ENCODE results near the gene THOC1. TPM values are rescaled to one million over a fixed set of nuclear protein-coding genes. Genes with fewer than 3 reads are reported as not detected.

Gene THOC1
- total and polyA plus RNA-seq, 2 donors (not counting 1 experiment from before 2014, with no cell fraction given): 18.3 to 78.7 TPM

- Histone ChIP-seq H3K27ac (ENCODE audit: low read length in 2 of 2) (no peak overlapping the region), H3K27me3 (replicated peaks in 1 of 4; ENCODE audit: control extremely low read depth in 1 of 4, control insufficient read depth in 3 of 4, insufficient read depth in 4 of 4, low read length in 3 of 4) (no peaks in the 10 kb centered on the region), H3K9me3 (ENCODE audit: control extremely low read depth in 1 of 3, control insufficient read depth in 2 of 3, insufficient read depth in 1 of 3, low read length in 2 of 3) (no peaks in the 10 kb centered on the region), H3K36me3 (replicated peaks in 1 of 2; ENCODE audit: control extremely low read depth in 1 of 2, control insufficient read depth in 1 of 2, extremely low read depth in 1 of 2, insufficient read depth in 2 of 2, low read length in 1 of 2) (peaks cover 4 to 80% of the 10 kb centered on the region in 2 experiments), H2AFZ (ENCODE audit: insufficient read depth, low read depth, low read length, poor library complexity, severe bottlenecking) (no peak overlapping the region), H3K4me2 (replicated peaks; ENCODE audit: low read depth, low read length, poor library complexity, severe bottlenecking) (no peak overlapping the region), H3K4me3 (ENCODE audit: control extremely low read depth in 1 of 5, extremely low read depth in 1 of 5, insufficient read depth in 1 of 5, low read depth in 2 of 5, low read length in 4 of 5) (no peak overlapping the region), H3K9ac (ENCODE audit: low read length) (no peak overlapping the region), H3K79me2 (ENCODE audit: control insufficient read depth, insufficient read depth, low read length) (no peaks in the 10 kb centered on the region), H4K20me1 (ENCODE audit: control insufficient read depth, insufficient read depth, low read length, poor library complexity, severe bottlenecking) (no peaks in the 10 kb centered on the region), H3K4me1 (ENCODE audit: control insufficient read depth in 2 of 2, insufficient read depth in 2 of 2, low read length in 2 of 2) (no peaks in the 10 kb centered on the region)
- H3K9me3 Mint-ChIP-seq (ENCODE audit: insufficient read depth): no peaks in the 10 kb centered on the region
- intact Hi-C loops (cut with micrococcal nuclease): no loop called here
- H3K27me3 Mint-ChIP-seq: no peaks in the 10 kb centered on the region
- POLR2A ChIA-PET: no interaction called here
- no CpG with 5 or more reads among the region's 3 CpGs for WGBS (ENCODE audit: insufficient coverage)
- no peak overlapping the region for H3K27ac Mint-ChIP-seq
- ATAC-seq (ENCODE audit: low read depth): no peak
- H3K4me3 Mint-ChIP-seq: no peak overlapping the region
- DNase-seq: no peak
- H3K4me1 Mint-ChIP-seq: no peaks in the 10 kb centered on the region
- CTCF ChIA-PET: interaction anchor here (0.6 kb wide), 1 partner anchor 46 kb away, joined by 3 read pairs; no protein-coding TSS in a partner anchor
- no peak for TF ChIP-seq EZH2 (IDR thresholded peaks at IDR 0.05; ENCODE audit: borderline replicate concordance, insufficient read depth, low read depth, low read length, poor library complexity, severe bottlenecking)
- TF ChIP-seq, protein P1, sequence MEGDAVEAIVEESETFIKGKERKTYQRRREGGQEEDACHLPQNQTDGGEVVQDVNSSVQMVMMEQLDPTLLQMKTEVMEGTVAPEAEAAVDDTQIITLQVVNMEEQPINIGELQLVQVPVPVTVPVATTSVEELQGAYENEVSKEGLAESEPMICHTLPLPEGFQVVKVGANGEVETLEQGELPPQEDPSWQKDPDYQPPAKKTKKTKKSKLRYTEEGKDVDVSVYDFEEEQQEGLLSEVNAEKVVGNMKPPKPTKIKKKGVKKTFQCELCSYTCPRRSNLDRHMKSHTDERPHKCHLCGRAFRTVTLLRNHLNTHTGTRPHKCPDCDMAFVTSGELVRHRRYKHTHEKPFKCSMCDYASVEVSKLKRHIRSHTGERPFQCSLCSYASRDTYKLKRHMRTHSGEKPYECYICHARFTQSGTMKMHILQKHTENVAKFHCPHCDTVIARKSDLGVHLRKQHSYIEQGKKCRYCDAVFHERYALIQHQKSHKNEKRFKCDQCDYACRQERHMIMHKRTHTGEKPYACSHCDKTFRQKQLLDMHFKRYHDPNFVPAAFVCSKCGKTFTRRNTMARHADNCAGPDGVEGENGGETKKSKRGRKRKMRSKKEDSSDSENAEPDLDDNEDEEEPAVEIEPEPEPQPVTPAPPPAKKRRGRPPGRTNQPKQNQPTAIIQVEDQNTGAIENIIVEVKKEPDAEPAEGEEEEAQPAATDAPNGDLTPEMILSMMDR (IDR thresholded peaks at IDR 0.05): no peak
Observed at GRCh38 chr18:213966-214365, 53.9 kb downstream of the THOC1 start.

GRCh38 chr18:213505-213904, 54.3 kb downstream of the THOC1 start:
- Histone ChIP-seq H3K36me3 (replicated peaks in 1 of 2; ENCODE audit: control extremely low read depth in 1 of 2, control insufficient read depth in 1 of 2, extremely low read depth in 1 of 2, insufficient read depth in 2 of 2, low read length in 1 of 2) (peaks cover 4 to 77% of the 10 kb centered on the region in 2 experiments), H3K9me3 (ENCODE audit: control extremely low read depth in 1 of 3, control insufficient read depth in 2 of 3, insufficient read depth in 1 of 3, low read length in 2 of 3) (no peaks in the 10 kb centered on the region), H2AFZ (ENCODE audit: insufficient read depth, low read depth, low read length, poor library complexity, severe bottlenecking) (no peak overlapping the region), H3K27me3 (replicated peaks in 1 of 4; ENCODE audit: control extremely low read depth in 1 of 4, control insufficient read depth in 3 of 4, insufficient read depth in 4 of 4, low read length in 3 of 4) (no peaks in the 10 kb centered on the region), H3K27ac (ENCODE audit: low read length in 2 of 2) (no peak overlapping the region), H3K9ac (ENCODE audit: low read length) (no peak overlapping the region), H3K4me1 (ENCODE audit: control insufficient read depth in 2 of 2, insufficient read depth in 2 of 2, low read length in 2 of 2) (no peaks in the 10 kb centered on the region), H3K4me3 (ENCODE audit: control extremely low read depth in 1 of 5, extremely low read depth in 1 of 5, insufficient read depth in 1 of 5, low read depth in 2 of 5, low read length in 4 of 5) (no peak overlapping the region), H3K4me2 (replicated peaks; ENCODE audit: low read depth, low read length, poor library complexity, severe bottlenecking) (no peak overlapping the region), H4K20me1 (ENCODE audit: control insufficient read depth, insufficient read depth, low read length, poor library complexity, severe bottlenecking) (no peaks in the 10 kb centered on the region), H3K79me2 (ENCODE audit: control insufficient read depth, insufficient read depth, low read length) (no peaks in the 10 kb centered on the region)
- H3K9me3 Mint-ChIP-seq (ENCODE audit: insufficient read depth): no peaks in the 10 kb centered on the region
- no peaks in the 10 kb centered on the region for H3K4me1 Mint-ChIP-seq
- ATAC-seq (ENCODE audit: low read depth): no peak
- TF ChIP-seq EZH2 (IDR thresholded peaks at IDR 0.05; ENCODE audit: borderline replicate concordance, insufficient read depth, low read depth, low read length, poor library complexity, severe bottlenecking): no peak
- TF ChIP-seq, protein P1 (IDR thresholded peaks at IDR 0.05): no peak
- H3K4me3 Mint-ChIP-seq: no peak overlapping the region
- no peaks in the 10 kb centered on the region for H3K27me3 Mint-ChIP-seq
- CTCF ChIA-PET: interaction anchor here (1.2 kb wide), 1 partner anchor 47 kb away, joined by 3 read pairs; no protein-coding TSS in a partner anchor
- WGBS (ENCODE audit: insufficient coverage): no CpG with 5 or more reads among the region's 4 CpGs
- intact Hi-C loops (cut with micrococcal nuclease): no loop called here
- no peak overlapping the region for H3K27ac Mint-ChIP-seq
- POLR2A ChIA-PET: no interaction called here
- DNase-seq: no peak
